ENCODE data around the gene GRP. TPM values are rescaled to one million over a fixed set of nuclear protein-coding genes. Genes with fewer than 3 reads are reported as not detected.

GRP gene
- total and polyA plus RNA-seq, 5 donors from 2014 or later: not detected

GRCh38 chr18:59211629-59212028 is 8.3 kb upstream of the GRP start:
- H3K27me3 Mint-ChIP-seq: peaks cover 29% of the 10 kb centered on the region
- H3K9me3 Mint-ChIP-seq: peaks cover 0 to 4% (median 0%) of the 10 kb centered on the region in 7 donors
- H3K27ac Mint-ChIP-seq: no peak overlapping the region
- H3K36me3 ChIP-seq (ENCODE audit: control insufficient read depth, insufficient read depth, low read length): no peaks in the 10 kb centered on the region
- no peak overlapping the region for H3K27ac ChIP-seq (ENCODE audit: insufficient read depth, low read length, poor library complexity, severe bottlenecking)
- H3K27me3 ChIP-seq (ENCODE audit: control insufficient read depth, insufficient read depth, low read length): peaks cover 12% of the 10 kb centered on the region
- ATAC-seq (ENCODE audit: low read depth in 2 of 2): no peak
- no peak overlapping the region for H3K4me3 Mint-ChIP-seq
- no peaks in the 10 kb centered on the region for H3K9me3 ChIP-seq (ENCODE audit: control insufficient read depth in 2 of 2, low read length in 2 of 2)
- no peaks in the 10 kb centered on the region for H3K4me1 ChIP-seq (ENCODE audit: control insufficient read depth, insufficient read depth, low read length, poor library complexity, severe bottlenecking)
- H3K4me3 ChIP-seq (ENCODE audit: low read depth, low read length): no peak overlapping the region
- no peaks in the 10 kb centered on the region for H3K36me3 Mint-ChIP-seq
- no peaks in the 10 kb centered on the region for H3K4me1 Mint-ChIP-seq
- DNase-seq: no peak

GRCh38 chr18:59218018-59218417 is 1.9 kb upstream of the GRP start:
- no peak overlapping the region for H3K27ac Mint-ChIP-seq
- Histone ChIP-seq H3K27ac (ENCODE audit: insufficient read depth, low read length, poor library complexity, severe bottlenecking) (no peak overlapping the region), H3K36me3 (ENCODE audit: control insufficient read depth, insufficient read depth, low read length) (no peaks in the 10 kb centered on the region), H3K27me3 (ENCODE audit: control insufficient read depth, insufficient read depth, low read length) (peaks cover 35% of the 10 kb centered on the region), H3K4me3 (ENCODE audit: low read depth, low read length) (no peak overlapping the region), H3K4me1 (ENCODE audit: control insufficient read depth, insufficient read depth, low read length, poor library complexity, severe bottlenecking) (no peaks in the 10 kb centered on the region), H3K9me3 (ENCODE audit: control insufficient read depth in 2 of 2, low read length in 2 of 2) (no peaks in the 10 kb centered on the region)
- H3K9me3 Mint-ChIP-seq: peaks cover 0 to 3% (median 0%) of the 10 kb centered on the region in 7 donors
- no peak for DNase-seq
- peaks cover 67% of the 10 kb centered on the region for H3K27me3 Mint-ChIP-seq
- no peak for ATAC-seq (ENCODE audit: low read depth in 2 of 2)
- no peak overlapping the region for H3K4me3 Mint-ChIP-seq
- peaks cover 0 to 7% (median 5%) of the 10 kb centered on the region in 4 donors for H3K4me1 Mint-ChIP-seq
- no peaks in the 10 kb centered on the region for H3K36me3 Mint-ChIP-seq

GRCh38 chr18:59220164-59220783 is 316 bp downstream of the GRP start:
- H3K4me1 ChIP-seq (ENCODE audit: control insufficient read depth, insufficient read depth, low read length, poor library complexity, severe bottlenecking): no peaks in the 10 kb centered on the region
- Mint-ChIP-seq H3K4me1 (peaks cover 0 to 7% (median 5%) of the 10 kb centered on the region in 4 donors), H3K9me3 (peaks cover 0 to 3% (median 0%) of the 10 kb centered on the region in 7 donors), H3K36me3 (no peaks in the 10 kb centered on the region), H3K4me3 (no peak overlapping the region), H3K27me3 (peaks cover 78% of the 10 kb centered on the region), H3K27ac (peak overlapping the region in 1 of 3 donors; percentile 47)
- ATAC-seq (ENCODE audit: low read depth in 2 of 2) (no peak), DNase-seq (no peak)
- H3K27me3 ChIP-seq (ENCODE audit: control insufficient read depth, insufficient read depth, low read length): peaks cover 42% of the 10 kb centered on the region
- H3K9me3 ChIP-seq (ENCODE audit: control insufficient read depth in 2 of 2, low read length in 2 of 2): no peaks in the 10 kb centered on the region
- no peak overlapping the region for H3K4me3 ChIP-seq (ENCODE audit: low read depth, low read length)
- H3K27ac ChIP-seq (ENCODE audit: insufficient read depth, low read length, poor library complexity, severe bottlenecking): no peak overlapping the region
- H3K36me3 ChIP-seq (ENCODE audit: control insufficient read depth, insufficient read depth, low read length): no peaks in the 10 kb centered on the region

- Mint-ChIP-seq H3K27ac (peak overlapping the region in 1 of 3 donors; percentile 47), H3K36me3 (no peaks in the 10 kb centered on the region), H3K9me3 (peaks cover 0 to 2% (median 0%) of the 10 kb centered on the region in 7 donors), H3K4me1 (peaks cover 0 to 7% (median 5%) of the 10 kb centered on the region in 4 donors), H3K27me3 (peaks cover 75% of the 10 kb centered on the region), H3K4me3 (no peak overlapping the region)
- H3K9me3 ChIP-seq (ENCODE audit: control insufficient read depth in 2 of 2, low read length in 2 of 2): no peaks in the 10 kb centered on the region
- H3K36me3 ChIP-seq (ENCODE audit: control insufficient read depth, insufficient read depth, low read length): no peaks in the 10 kb centered on the region
- H3K27ac ChIP-seq (ENCODE audit: insufficient read depth, low read length, poor library complexity, severe bottlenecking): no peak overlapping the region
- DNase-seq (peak in 1 of 3 donors; percentile 2), ATAC-seq (ENCODE audit: low read depth in 2 of 2) (no peak)
- no peak overlapping the region for H3K4me3 ChIP-seq (ENCODE audit: low read depth, low read length)
- peaks cover 43% of the 10 kb centered on the region for H3K27me3 ChIP-seq (ENCODE audit: control insufficient read depth, insufficient read depth, low read length)
- no peaks in the 10 kb centered on the region for H3K4me1 ChIP-seq (ENCODE audit: control insufficient read depth, insufficient read depth, low read length, poor library complexity, severe bottlenecking)
These were observed 1.1 kb downstream of the GRP start for GRCh38 chr18:59220784-59221765.

GRCh38 chr18:59222341-59222740 is 2.4 kb downstream of the GRP start:
- Mint-ChIP-seq H3K36me3 (no peaks in the 10 kb centered on the region), H3K4me3 (no peak overlapping the region), H3K27ac (no peak overlapping the region), H3K27me3 (peaks cover 79% of the 10 kb centered on the region), H3K9me3 (no peaks in the 10 kb centered on the region), H3K4me1 (peaks cover 0 to 7% (median 5%) of the 10 kb centered on the region in 4 donors)
- H3K4me1 ChIP-seq (ENCODE audit: control insufficient read depth, insufficient read depth, low read length, poor library complexity, severe bottlenecking): no peaks in the 10 kb centered on the region
- H3K27me3 ChIP-seq (ENCODE audit: control insufficient read depth, insufficient read depth, low read length): peaks cover 44% of the 10 kb centered on the region
- no peak overlapping the region for H3K27ac ChIP-seq (ENCODE audit: insufficient read depth, low read length, poor library complexity, severe bottlenecking)
- H3K4me3 ChIP-seq (ENCODE audit: low read depth, low read length): no peak overlapping the region
- ATAC-seq (ENCODE audit: low read depth in 2 of 2) (no peak), DNase-seq (no peak)
- no peaks in the 10 kb centered on the region for H3K9me3 ChIP-seq (ENCODE audit: control insufficient read depth in 2 of 2, low read length in 2 of 2)
- no peaks in the 10 kb centered on the region for H3K36me3 ChIP-seq (ENCODE audit: control insufficient read depth, insufficient read depth, low read length)

GRCh38 chr18:59228351-59228750 is 8.4 kb downstream of the GRP start:
- Mint-ChIP-seq H3K27me3 (peaks cover 39% of the 10 kb centered on the region), H3K27ac (no peak overlapping the region), H3K4me1 (no peaks in the 10 kb centered on the region), H3K9me3 (no peaks in the 10 kb centered on the region), H3K4me3 (no peak overlapping the region), H3K36me3 (no peaks in the 10 kb centered on the region)
- H3K36me3 ChIP-seq (ENCODE audit: control insufficient read depth, insufficient read depth, low read length): no peaks in the 10 kb centered on the region
- H3K4me1 ChIP-seq (ENCODE audit: control insufficient read depth, insufficient read depth, low read length, poor library complexity, severe bottlenecking): no peaks in the 10 kb centered on the region
- no peak overlapping the region for H3K27ac ChIP-seq (ENCODE audit: insufficient read depth, low read length, poor library complexity, severe bottlenecking)
- H3K4me3 ChIP-seq (ENCODE audit: low read depth, low read length): no peak overlapping the region
- ATAC-seq (ENCODE audit: low read depth in 2 of 2) (no peak), DNase-seq (no peak)
- H3K27me3 ChIP-seq (ENCODE audit: control insufficient read depth, insufficient read depth, low read length): peaks cover 20% of the 10 kb centered on the region
- H3K9me3 ChIP-seq (ENCODE audit: control insufficient read depth in 2 of 2, low read length in 2 of 2): no peaks in the 10 kb centered on the region

- no peak for DNase-seq
- H3K4me3 ChIP-seq (ENCODE audit: low read depth, low read length): no peak overlapping the region
- Mint-ChIP-seq H3K9me3 (no peaks in the 10 kb centered on the region), H3K27me3 (peaks cover 35% of the 10 kb centered on the region), H3K27ac (no peak overlapping the region), H3K36me3 (no peaks in the 10 kb centered on the region), H3K4me3 (no peak overlapping the region), H3K4me1 (no peaks in the 10 kb centered on the region)
- no peaks in the 10 kb centered on the region for H3K4me1 ChIP-seq (ENCODE audit: control insufficient read depth, insufficient read depth, low read length, poor library complexity, severe bottlenecking)
- H3K27me3 ChIP-seq (ENCODE audit: control insufficient read depth, insufficient read depth, low read length): peaks cover 18% of the 10 kb centered on the region
- H3K9me3 ChIP-seq (ENCODE audit: control insufficient read depth in 2 of 2, low read length in 2 of 2): no peaks in the 10 kb centered on the region
- H3K27ac ChIP-seq (ENCODE audit: insufficient read depth, low read length, poor library complexity, severe bottlenecking): no peak overlapping the region
- no peak for ATAC-seq (ENCODE audit: low read depth in 2 of 2)
- H3K36me3 ChIP-seq (ENCODE audit: control insufficient read depth, insufficient read depth, low read length): no peaks in the 10 kb centered on the region
These were observed 9.2 kb downstream of the GRP start for GRCh38 chr18:59229191-59229590.
